ENCODE measurements around the gene NDUFA1. TPM values are rescaled to one million over a fixed set of nuclear protein-coding genes. Genes with fewer than 3 reads are reported as not detected.
"Not testable (repeated sequence)": the region's sequence is repeated elsewhere in the genome, so short reads cannot be mapped to it uniquely, and the experiment has no call there.

NDUFA1 gene
- total RNA-seq, 1 donor from 2014 or later: 122 TPM

GRCh38 chrX:119900976-119901375, 29.3 kb downstream of the NDUFA1 start:
- no peaks in the 10 kb centered on the region for H3K4me1 ChIP-seq (ENCODE audit: control insufficient read depth in 3 of 3, insufficient read depth in 3 of 3, low read length in 3 of 3)
- H3K4me3 ChIP-seq (ENCODE audit: low read length in 3 of 3): no peak overlapping the region
- H3K27me3 ChIP-seq (ENCODE audit: control insufficient read depth in 3 of 3, insufficient read depth in 3 of 3, low read length in 3 of 3): peaks cover 0 to 2% (median 0%) of the 10 kb centered on the region in 3 donors
- H3K9me3 ChIP-seq (ENCODE audit: control insufficient read depth in 3 of 3, low read length in 3 of 3): no peaks in the 10 kb centered on the region
- H3K27ac ChIP-seq (ENCODE audit: low read depth, low read length): no peak overlapping the region
- H3K9ac ChIP-seq (ENCODE audit: low read depth in 1 of 3, low read length in 3 of 3): no peak overlapping the region
- H3K36me3 ChIP-seq (ENCODE audit: control insufficient read depth in 3 of 3, insufficient read depth in 3 of 3, low read length in 3 of 3): no peaks in the 10 kb centered on the region

- Histone ChIP-seq H3K9ac (ENCODE audit: low read depth in 1 of 3, low read length in 3 of 3) (no peak overlapping the region), H3K36me3 (ENCODE audit: control insufficient read depth in 3 of 3, insufficient read depth in 3 of 3, low read length in 3 of 3) (no peaks in the 10 kb centered on the region), H3K9me3 (ENCODE audit: control insufficient read depth in 3 of 3, low read length in 3 of 3) (no peaks in the 10 kb centered on the region), H3K27me3 (ENCODE audit: control insufficient read depth in 3 of 3, insufficient read depth in 3 of 3, low read length in 3 of 3) (no peaks in the 10 kb centered on the region), H3K4me1 (ENCODE audit: control insufficient read depth in 3 of 3, insufficient read depth in 3 of 3, low read length in 3 of 3) (no peaks in the 10 kb centered on the region), H3K4me3 (ENCODE audit: low read length in 3 of 3) (no peak overlapping the region), H3K27ac (ENCODE audit: low read depth, low read length) (no peak overlapping the region)
These were observed 44.7 kb downstream of the NDUFA1 start for GRCh38 chrX:119916310-119916709.

- Histone ChIP-seq H3K9me3 (ENCODE audit: control insufficient read depth in 3 of 3, low read length in 3 of 3) (no peaks in the 10 kb centered on the region), H3K36me3 (ENCODE audit: control insufficient read depth in 3 of 3, insufficient read depth in 3 of 3, low read length in 3 of 3) (no peaks in the 10 kb centered on the region), H3K4me1 (ENCODE audit: control insufficient read depth in 3 of 3, insufficient read depth in 3 of 3, low read length in 3 of 3) (no peaks in the 10 kb centered on the region), H3K9ac (ENCODE audit: low read depth in 1 of 3, low read length in 3 of 3) (no peak overlapping the region), H3K27me3 (ENCODE audit: control insufficient read depth in 3 of 3, insufficient read depth in 3 of 3, low read length in 3 of 3) (no peaks in the 10 kb centered on the region), H3K4me3 (ENCODE audit: low read length in 3 of 3) (no peak overlapping the region), H3K27ac (ENCODE audit: low read depth, low read length) (no peak overlapping the region)
These were observed 46.2 kb downstream of the NDUFA1 start for GRCh38 chrX:119917877-119918276.

DNA sequence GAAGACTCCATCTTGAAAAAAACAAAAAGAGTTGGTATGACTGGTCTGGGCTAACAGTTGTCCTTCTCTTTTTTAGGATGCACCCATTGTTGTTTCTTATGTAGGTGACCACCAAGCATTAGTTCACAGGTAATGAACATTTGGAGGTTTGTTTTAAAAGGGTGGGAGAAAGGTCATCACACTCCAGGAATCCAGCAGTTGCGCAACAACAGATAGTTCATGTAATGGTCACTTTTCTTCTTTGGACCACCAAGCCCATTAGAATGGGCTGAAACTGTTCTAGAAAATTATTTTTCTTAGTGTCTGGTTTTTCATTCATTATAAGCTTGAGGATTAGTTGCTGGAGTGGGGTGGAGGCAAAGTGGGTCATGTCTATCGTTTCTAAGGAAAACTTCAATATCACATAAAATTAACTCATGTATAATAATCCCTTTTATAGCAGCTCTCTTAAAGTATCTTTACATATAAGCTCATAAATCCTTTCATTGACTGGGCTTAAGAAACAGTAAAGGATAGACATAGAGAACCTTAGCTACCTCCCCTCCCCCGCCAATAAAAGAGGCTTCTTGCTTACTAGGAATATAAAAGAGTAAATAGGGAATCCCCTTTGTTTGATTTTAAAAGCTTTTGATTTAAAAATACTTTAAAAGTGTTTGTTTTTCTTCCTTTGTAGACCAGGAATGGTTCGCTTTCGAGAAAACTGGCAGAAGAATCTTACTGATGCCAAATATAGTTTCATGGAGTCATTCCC, 48.4 kb downstream of the NDUFA1 start:
- no peaks in the 10 kb centered on the region for H3K36me3 ChIP-seq (ENCODE audit: control insufficient read depth in 3 of 3, insufficient read depth in 3 of 3, low read length in 3 of 3)
- no peak overlapping the region for H3K9ac ChIP-seq (ENCODE audit: low read depth in 1 of 3, low read length in 3 of 3)
- no peaks in the 10 kb centered on the region for H3K4me1 ChIP-seq (ENCODE audit: control insufficient read depth in 3 of 3, insufficient read depth in 3 of 3, low read length in 3 of 3)
- no peak overlapping the region for H3K4me3 ChIP-seq (ENCODE audit: low read length in 3 of 3)
- no peaks in the 10 kb centered on the region for H3K27me3 ChIP-seq (ENCODE audit: control insufficient read depth in 3 of 3, insufficient read depth in 3 of 3, low read length in 3 of 3)
- H3K9me3 ChIP-seq (ENCODE audit: control insufficient read depth in 3 of 3, low read length in 3 of 3): no peaks in the 10 kb centered on the region
- H3K27ac ChIP-seq (ENCODE audit: low read depth, low read length): no peak overlapping the region

- H3K36me3 ChIP-seq (ENCODE audit: control insufficient read depth in 3 of 3, insufficient read depth in 3 of 3, low read length in 3 of 3); H3K9me3 ChIP-seq (ENCODE audit: control insufficient read depth in 3 of 3, low read length in 3 of 3); H3K9ac ChIP-seq (ENCODE audit: low read depth in 1 of 3, low read length in 3 of 3); H3K27me3 ChIP-seq (ENCODE audit: control insufficient read depth in 3 of 3, insufficient read depth in 3 of 3, low read length in 3 of 3); H3K4me1 ChIP-seq (ENCODE audit: control insufficient read depth in 3 of 3, insufficient read depth in 3 of 3, low read length in 3 of 3); H3K4me3 ChIP-seq (ENCODE audit: low read length in 3 of 3); H3K27ac ChIP-seq (ENCODE audit: low read depth, low read length): not testable (repeated sequence)
These were observed 50.8 kb downstream of the NDUFA1 start for GRCh38 chrX:119922391-119922790.

Other genes starting within 250 kb of the NDUFA1 start
- gene SEPTIN6, start 178.7 kb upstream of the NDUFA1 start, total RNA-seq: 13.0 TPM
- 1.6 TPM for gene SOWAHD, start 113.2 kb upstream of the NDUFA1 start, total RNA-seq
- 6,835 TPM for gene RPL39, start 80.2 kb upstream of the NDUFA1 start, total RNA-seq
- 1.6 TPM for gene UPF3B, start 18.9 kb upstream of the NDUFA1 start, total RNA-seq
- gene RNF113A, start 99 bp upstream of the NDUFA1 start, total RNA-seq: 9.4 TPM
- not detected for gene AKAP14, start 24.1 kb downstream of the NDUFA1 start, total RNA-seq
- 4.2 TPM for gene NKAP, start 71.9 kb downstream of the NDUFA1 start, total RNA-seq
- not detected for gene RHOXF2B, start 205.9 kb downstream of the NDUFA1 start, total RNA-seq
- gene RHOXF1, start 244.1 kb downstream of the NDUFA1 start, total RNA-seq: not detected

All from skeletal muscle tissue (tissue), 4 donors.